Measurements from ENCODE around the gene BRINP3.
A peak's percentile ranks its signal among the peaks of the same experiment; 100 is the strongest.

Gene BRINP3

GRCh38 chr1:190373705-190374336, 103.8 kb downstream of the BRINP3 start:
- TF ChIP-seq, protein P1, sequence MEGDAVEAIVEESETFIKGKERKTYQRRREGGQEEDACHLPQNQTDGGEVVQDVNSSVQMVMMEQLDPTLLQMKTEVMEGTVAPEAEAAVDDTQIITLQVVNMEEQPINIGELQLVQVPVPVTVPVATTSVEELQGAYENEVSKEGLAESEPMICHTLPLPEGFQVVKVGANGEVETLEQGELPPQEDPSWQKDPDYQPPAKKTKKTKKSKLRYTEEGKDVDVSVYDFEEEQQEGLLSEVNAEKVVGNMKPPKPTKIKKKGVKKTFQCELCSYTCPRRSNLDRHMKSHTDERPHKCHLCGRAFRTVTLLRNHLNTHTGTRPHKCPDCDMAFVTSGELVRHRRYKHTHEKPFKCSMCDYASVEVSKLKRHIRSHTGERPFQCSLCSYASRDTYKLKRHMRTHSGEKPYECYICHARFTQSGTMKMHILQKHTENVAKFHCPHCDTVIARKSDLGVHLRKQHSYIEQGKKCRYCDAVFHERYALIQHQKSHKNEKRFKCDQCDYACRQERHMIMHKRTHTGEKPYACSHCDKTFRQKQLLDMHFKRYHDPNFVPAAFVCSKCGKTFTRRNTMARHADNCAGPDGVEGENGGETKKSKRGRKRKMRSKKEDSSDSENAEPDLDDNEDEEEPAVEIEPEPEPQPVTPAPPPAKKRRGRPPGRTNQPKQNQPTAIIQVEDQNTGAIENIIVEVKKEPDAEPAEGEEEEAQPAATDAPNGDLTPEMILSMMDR (IDR thresholded peaks at IDR 0.05), result peak; percentile 88
- TF ChIP-seq ZFX (IDR thresholded peaks at IDR 0.05; ENCODE audit: borderline replicate concordance), result no peak
- H3K27ac ChIP-seq, result no peak overlapping the region

DNA sequence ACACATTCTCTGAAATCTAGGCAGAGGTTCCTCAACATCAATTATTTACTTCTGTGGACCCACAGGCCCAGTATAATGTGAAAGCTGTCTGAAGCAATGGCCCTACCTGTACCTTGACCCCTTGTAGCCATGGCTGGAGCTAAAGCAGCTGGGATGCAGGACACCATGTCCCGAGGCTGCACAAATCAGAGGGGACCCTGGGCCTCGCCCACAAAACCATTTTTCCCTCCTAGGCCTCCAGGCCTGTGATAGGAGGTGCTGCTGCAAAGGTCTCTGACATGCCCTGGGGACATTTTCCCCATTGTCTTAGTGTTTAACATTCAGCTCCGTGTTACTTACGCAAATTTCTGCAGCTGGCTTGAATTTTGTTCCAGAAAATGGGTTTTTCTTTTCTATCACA, 110.5 kb downstream of the BRINP3 start:
- no peak overlapping the region for H3K27ac ChIP-seq

GRCh38 chr1:190365283-190365682, 112.4 kb downstream of the BRINP3 start:
- TF ChIP-seq, protein P1 (IDR thresholded peaks at IDR 0.05), result no peak
- TF ChIP-seq ZFX (IDR thresholded peaks at IDR 0.05; ENCODE audit: borderline replicate concordance), result no peak
- no peak overlapping the region for H3K27ac ChIP-seq

More for the DNA sequence above, 110.5 kb downstream of the BRINP3 start:
- no peak for TF ChIP-seq ZFX (IDR thresholded peaks at IDR 0.05; ENCODE audit: borderline replicate concordance)
- TF ChIP-seq, protein P1 (IDR thresholded peaks at IDR 0.05), result no peak

DNA sequence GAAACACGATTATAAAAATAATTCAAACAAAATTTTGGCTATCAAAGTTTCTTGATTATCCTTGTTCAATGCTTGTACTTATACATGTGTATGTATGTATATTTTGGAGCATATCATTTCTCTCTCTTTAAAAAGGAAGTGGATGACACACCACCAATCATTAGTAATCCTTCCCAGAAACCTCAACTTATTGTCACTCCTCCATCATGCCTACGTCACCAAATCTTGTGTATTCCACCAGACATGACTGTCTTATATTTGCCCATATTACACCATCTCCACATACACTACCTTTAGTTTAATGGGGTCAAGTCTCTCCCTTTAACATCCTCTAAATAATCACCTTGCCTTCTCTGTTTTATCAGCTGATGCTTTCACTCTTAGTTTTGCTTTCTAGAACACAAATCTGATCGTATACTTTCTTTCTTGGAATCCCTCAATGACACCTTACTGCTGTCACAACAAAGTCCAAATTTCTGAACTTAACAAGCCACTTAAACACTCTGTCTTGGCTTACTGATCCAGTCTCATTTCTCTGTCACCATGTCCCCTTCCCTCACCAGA, 124.0 kb downstream of the BRINP3 start:
- no peak overlapping the region for H3K27ac ChIP-seq
- TF ChIP-seq ZFX (IDR thresholded peaks at IDR 0.05; ENCODE audit: borderline replicate concordance), result no peak
- TF ChIP-seq, protein P1 (IDR thresholded peaks at IDR 0.05), result no peak

DNA sequence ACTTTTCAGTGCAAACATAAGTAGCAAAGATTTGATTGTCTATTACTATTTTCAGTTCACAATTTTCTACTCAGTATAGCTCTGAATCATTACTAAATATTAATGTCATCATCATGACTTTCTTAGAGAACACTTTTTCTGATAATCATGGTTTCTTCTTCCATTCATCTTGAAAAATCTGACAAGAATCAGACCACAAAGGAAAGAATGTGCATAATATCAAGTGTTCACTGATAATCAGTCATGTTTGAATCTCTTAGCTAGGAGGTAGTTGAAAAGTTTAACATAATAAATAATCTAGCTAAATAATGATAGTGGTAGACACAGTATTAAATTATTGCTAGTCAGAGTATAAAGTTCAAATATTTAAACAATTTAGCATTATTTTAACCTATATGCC, 133.2 kb downstream of the BRINP3 start:
- H3K27ac ChIP-seq, result no peak overlapping the region
- TF ChIP-seq, protein P1 (IDR thresholded peaks at IDR 0.05), result no peak
- no peak for TF ChIP-seq ZFX (IDR thresholded peaks at IDR 0.05; ENCODE audit: borderline replicate concordance)

GRCh38 chr1:190338829-190339228, 138.8 kb downstream of the BRINP3 start:
- H3K27ac ChIP-seq, result no peak overlapping the region
- TF ChIP-seq, protein P1 (IDR thresholded peaks at IDR 0.05), result no peak
- TF ChIP-seq ZFX (IDR thresholded peaks at IDR 0.05; ENCODE audit: borderline replicate concordance), result no peak

GRCh38 chr1:190328871-190329270, 148.8 kb downstream of the BRINP3 start:
- TF ChIP-seq, protein P1 (IDR thresholded peaks at IDR 0.05), result no peak
- TF ChIP-seq ZFX (IDR thresholded peaks at IDR 0.05; ENCODE audit: borderline replicate concordance), result no peak
- H3K27ac ChIP-seq, result no peak overlapping the region
